ENCODE measurements around the gene SYT17. TPM values are rescaled to one million over a fixed set of nuclear protein-coding genes. Genes with fewer than 3 reads are reported as not detected.

SYT17 gene
- total RNA-seq, 1 experiment from 2014 or later, result not detected

DNA sequence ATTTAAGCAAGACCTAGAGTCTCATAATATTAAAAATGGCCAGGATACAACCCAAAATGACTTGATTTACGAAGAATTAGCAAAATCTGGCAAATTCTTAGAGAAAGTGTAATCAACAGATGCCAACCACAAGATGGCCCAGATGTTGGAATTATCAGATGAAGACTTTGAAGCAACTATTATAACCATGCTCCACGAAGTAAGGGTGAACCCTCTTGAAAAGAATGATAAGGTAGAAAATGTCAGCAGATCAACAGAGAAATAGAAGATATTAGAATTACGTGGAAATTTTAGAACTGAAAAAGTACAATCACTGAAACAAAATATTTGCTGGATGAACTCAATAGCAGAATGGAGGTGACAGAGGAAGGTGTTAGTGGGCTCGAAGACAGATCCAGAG lies 67.4 kb downstream of the SYT17 start:
- Histone ChIP-seq H3K27ac (ENCODE audit: low read length) (no peak overlapping the region), H3K4me1 (ENCODE audit: low read length) (no peaks in the 10 kb centered on the region), H3K79me2 (ENCODE audit: low read length) (no peaks in the 10 kb centered on the region), H3K9me2 (replicated peaks; ENCODE audit: insufficient read depth, low read length) (no peaks in the 10 kb centered on the region), H3K27me3 (ENCODE audit: low read length) (no peaks in the 10 kb centered on the region), H3K9me3 (ENCODE audit: low read length) (peaks cover 11% of the 10 kb centered on the region), H3K4me3 (ENCODE audit: low read length) (no peak overlapping the region), H4K20me1 (ENCODE audit: insufficient read depth, low read depth, low read length) (no peaks in the 10 kb centered on the region), H3K9ac (ENCODE audit: low read length) (no peak overlapping the region), H2AFZ (ENCODE audit: low read length) (no peak overlapping the region), H3K36me3 (ENCODE audit: insufficient read depth, low read length) (no peaks in the 10 kb centered on the region), H3K4me2 (ENCODE audit: low read depth, low read length, poor library complexity, severe bottlenecking) (no peak overlapping the region)
- no peak for DNase-seq

DNA sequence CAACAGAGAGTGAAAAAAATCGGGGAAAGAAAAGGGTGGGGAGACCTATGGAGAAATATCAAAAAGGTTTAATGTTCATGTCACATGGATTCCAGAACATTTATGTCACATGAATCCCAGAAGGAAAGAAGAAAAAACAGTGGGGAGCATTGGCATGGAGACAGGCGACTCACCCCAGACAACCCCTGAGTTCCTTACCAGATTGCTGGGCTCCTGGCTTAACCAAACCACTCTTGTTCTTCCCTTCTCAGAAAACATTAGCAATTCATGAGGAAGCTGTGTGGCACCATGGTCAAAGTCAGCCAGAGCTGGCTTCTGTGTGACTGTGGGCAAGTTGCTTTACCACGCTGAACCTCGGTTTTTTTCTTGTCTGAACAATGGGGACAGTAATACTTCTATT lies 67.8 kb downstream of the SYT17 start:
- DNase-seq, result no peak
- no peak overlapping the region for H3K4me3 ChIP-seq (ENCODE audit: low read length)

DNA sequence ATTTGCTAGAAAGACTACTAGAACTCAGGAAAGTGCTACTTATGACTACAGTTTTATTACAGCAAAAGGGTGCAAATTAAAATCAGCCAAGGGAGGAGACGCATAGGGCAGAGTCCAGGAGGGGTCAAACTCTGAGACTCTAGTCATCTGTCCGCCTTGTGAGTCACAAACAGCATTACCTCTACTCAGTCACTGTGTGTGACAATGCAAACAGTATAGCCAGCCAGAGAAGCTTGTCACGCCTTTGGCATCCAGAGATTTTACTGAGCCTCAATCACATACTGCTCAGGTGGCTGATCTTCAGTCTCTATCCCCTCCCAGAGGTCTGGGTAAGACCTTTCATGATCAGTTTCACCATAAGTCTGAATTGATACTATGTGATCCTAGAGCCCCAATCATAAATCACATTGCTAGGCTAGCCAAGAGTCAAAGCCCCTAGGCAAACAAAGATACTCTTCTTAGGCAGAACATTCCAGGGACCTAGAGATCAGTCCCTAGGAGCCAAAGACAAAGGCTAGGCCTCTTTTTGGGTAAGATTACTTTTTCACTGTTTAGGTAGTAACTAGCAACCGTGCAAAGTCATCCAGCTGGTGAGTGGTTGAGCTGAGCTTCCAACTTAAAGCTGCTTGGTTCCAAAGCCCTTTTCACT lies 68.6 kb downstream of the SYT17 start:
- Histone ChIP-seq H3K4me3 (ENCODE audit: low read length) (no peak overlapping the region), H3K9me3 (ENCODE audit: low read length) (peaks cover 11% of the 10 kb centered on the region), H3K9me2 (replicated peaks; ENCODE audit: insufficient read depth, low read length) (no peaks in the 10 kb centered on the region), H3K4me1 (ENCODE audit: low read length) (no peaks in the 10 kb centered on the region), H3K79me2 (ENCODE audit: low read length) (no peaks in the 10 kb centered on the region), H3K36me3 (ENCODE audit: insufficient read depth, low read length) (no peaks in the 10 kb centered on the region), H2AFZ (ENCODE audit: low read length) (no peak overlapping the region), H3K9ac (ENCODE audit: low read length) (no peak overlapping the region), H4K20me1 (ENCODE audit: insufficient read depth, low read depth, low read length) (no peaks in the 10 kb centered on the region), H3K4me2 (ENCODE audit: low read depth, low read length, poor library complexity, severe bottlenecking) (no peak overlapping the region), H3K27me3 (ENCODE audit: low read length) (no peaks in the 10 kb centered on the region), H3K27ac (ENCODE audit: low read length) (no peak overlapping the region)
- no peak for DNase-seq

More for the DNA sequence above, 67.8 kb downstream of the SYT17 start:
- H3K9ac ChIP-seq (ENCODE audit: low read length), result no peak overlapping the region
- H3K9me3 ChIP-seq (ENCODE audit: low read length), result peaks cover 11% of the 10 kb centered on the region
- no peak overlapping the region for H2AFZ ChIP-seq (ENCODE audit: low read length)
- H4K20me1 ChIP-seq (ENCODE audit: insufficient read depth, low read depth, low read length), result no peaks in the 10 kb centered on the region
- no peaks in the 10 kb centered on the region for H3K36me3 ChIP-seq (ENCODE audit: insufficient read depth, low read length)
- no peaks in the 10 kb centered on the region for H3K27me3 ChIP-seq (ENCODE audit: low read length)
- H3K4me2 ChIP-seq (ENCODE audit: low read depth, low read length, poor library complexity, severe bottlenecking), result no peak overlapping the region
- no peaks in the 10 kb centered on the region for H3K79me2 ChIP-seq (ENCODE audit: low read length)
- no peaks in the 10 kb centered on the region for H3K4me1 ChIP-seq (ENCODE audit: low read length)
- no peak overlapping the region for H3K27ac ChIP-seq (ENCODE audit: low read length)
- no peaks in the 10 kb centered on the region for H3K9me2 ChIP-seq (replicated peaks; ENCODE audit: insufficient read depth, low read length)

DNA sequence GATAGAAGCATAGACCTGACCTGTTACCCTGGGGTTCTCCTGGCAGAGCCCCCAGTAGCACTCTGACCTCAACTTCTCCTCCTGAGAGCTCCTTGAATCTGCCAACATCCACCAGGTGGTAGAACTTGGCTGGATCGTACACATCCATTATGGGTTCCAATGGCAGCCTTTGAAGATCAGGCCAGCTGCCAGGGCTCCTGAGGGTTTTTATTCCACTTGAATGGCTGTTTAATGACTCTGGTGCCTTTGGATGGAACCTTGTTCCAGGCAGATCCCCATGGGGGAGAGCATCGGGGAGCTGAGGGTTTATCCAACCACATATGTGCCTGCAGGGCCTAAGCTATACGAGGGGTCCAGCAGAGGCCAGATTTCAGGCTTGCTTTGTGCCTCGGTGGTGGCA lies 70.4 kb downstream of the SYT17 start:
- no peaks in the 10 kb centered on the region for H3K9me2 ChIP-seq (replicated peaks; ENCODE audit: insufficient read depth, low read length)
- no peak overlapping the region for H3K27ac ChIP-seq (ENCODE audit: low read length)
- H2AFZ ChIP-seq (ENCODE audit: low read length), result no peak overlapping the region
- H3K4me2 ChIP-seq (ENCODE audit: low read depth, low read length, poor library complexity, severe bottlenecking), result no peak overlapping the region
- no peaks in the 10 kb centered on the region for H4K20me1 ChIP-seq (ENCODE audit: insufficient read depth, low read depth, low read length)
- DNase-seq, result no peak
- H3K9me3 ChIP-seq (ENCODE audit: low read length), result peaks cover 11% of the 10 kb centered on the region
- no peaks in the 10 kb centered on the region for H3K4me1 ChIP-seq (ENCODE audit: low read length)
- no peaks in the 10 kb centered on the region for H3K27me3 ChIP-seq (ENCODE audit: low read length)
- no peaks in the 10 kb centered on the region for H3K36me3 ChIP-seq (ENCODE audit: insufficient read depth, low read length)
- no peak overlapping the region for H3K9ac ChIP-seq (ENCODE audit: low read length)
- no peak overlapping the region for H3K4me3 ChIP-seq (ENCODE audit: low read length)
- no peaks in the 10 kb centered on the region for H3K79me2 ChIP-seq (ENCODE audit: low read length)

DNA sequence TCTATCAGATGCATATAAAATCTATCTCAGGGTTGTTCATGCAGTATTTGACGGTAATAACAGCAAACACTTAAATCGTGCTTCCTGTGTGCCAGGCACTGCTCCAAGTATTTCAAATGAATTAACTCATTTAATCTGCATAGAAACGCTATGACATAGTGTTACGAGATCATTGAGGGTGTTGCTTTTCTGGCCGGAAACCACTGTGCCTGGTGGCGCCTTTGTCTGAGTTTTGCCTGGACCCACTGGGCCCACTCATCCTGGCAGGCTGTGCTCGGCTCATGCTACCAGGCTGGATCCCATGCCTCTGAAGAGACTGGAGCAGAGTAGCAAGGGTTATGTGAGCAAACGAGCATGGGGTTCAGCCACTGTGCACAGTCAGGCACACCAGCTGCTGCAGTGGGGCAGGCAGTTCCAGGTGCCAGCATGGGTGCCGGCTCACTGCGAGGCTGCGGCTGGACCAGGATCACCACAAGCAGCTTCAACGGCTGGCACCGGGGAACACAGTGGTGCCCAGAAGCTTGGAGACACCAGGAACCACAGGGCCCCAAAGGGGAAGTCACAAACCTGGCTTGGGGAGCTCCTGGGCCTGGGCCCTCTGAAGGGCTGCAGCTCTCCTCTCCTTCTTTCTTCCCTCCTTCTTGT lies 71.6 kb downstream of the SYT17 start:
- H3K36me3 ChIP-seq (ENCODE audit: insufficient read depth, low read length), result no peaks in the 10 kb centered on the region
- H4K20me1 ChIP-seq (ENCODE audit: insufficient read depth, low read depth, low read length), result no peaks in the 10 kb centered on the region
- no peak overlapping the region for H3K9ac ChIP-seq (ENCODE audit: low read length)
- no peaks in the 10 kb centered on the region for H3K4me1 ChIP-seq (ENCODE audit: low read length)
- no peak for DNase-seq
- no peak overlapping the region for H3K27ac ChIP-seq (ENCODE audit: low read length)
- no peaks in the 10 kb centered on the region for H3K79me2 ChIP-seq (ENCODE audit: low read length)
- no peak overlapping the region for H2AFZ ChIP-seq (ENCODE audit: low read length)
- H3K9me2 ChIP-seq (replicated peaks; ENCODE audit: insufficient read depth, low read length), result no peaks in the 10 kb centered on the region
- H3K9me3 ChIP-seq (ENCODE audit: low read length), result peaks cover 11% of the 10 kb centered on the region
- no peak overlapping the region for H3K4me3 ChIP-seq (ENCODE audit: low read length)
- H3K4me2 ChIP-seq (ENCODE audit: low read depth, low read length, poor library complexity, severe bottlenecking), result no peak overlapping the region
- H3K27me3 ChIP-seq (ENCODE audit: low read length), result no peaks in the 10 kb centered on the region

DNA sequence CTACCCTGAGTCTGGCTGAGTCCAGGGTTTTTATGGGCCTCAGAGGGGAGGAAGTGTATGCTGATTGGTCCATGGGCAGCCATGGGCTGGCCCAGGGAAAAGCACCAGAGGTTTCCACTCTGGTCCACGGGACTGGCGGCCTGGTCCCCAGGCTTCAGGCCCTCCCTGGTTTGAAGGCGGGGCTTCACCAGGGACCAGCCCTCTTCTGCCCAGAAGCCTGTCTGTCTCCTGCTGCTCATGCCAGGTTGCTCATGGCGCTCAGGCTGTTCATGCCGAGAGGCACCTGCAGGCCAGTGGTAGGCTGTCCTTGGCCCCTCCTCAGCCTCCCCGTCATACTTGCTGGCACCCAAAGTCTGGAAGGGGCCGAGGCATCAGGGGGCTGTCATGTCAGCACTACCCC lies 72.5 kb downstream of the SYT17 start:
- DNase-seq, result no peak
- Histone ChIP-seq H3K9ac (ENCODE audit: low read length) (no peak overlapping the region), H3K27me3 (ENCODE audit: low read length) (no peaks in the 10 kb centered on the region), H3K36me3 (ENCODE audit: insufficient read depth, low read length) (no peaks in the 10 kb centered on the region), H3K4me2 (ENCODE audit: low read depth, low read length, poor library complexity, severe bottlenecking) (no peak overlapping the region), H3K27ac (ENCODE audit: low read length) (no peak overlapping the region), H2AFZ (ENCODE audit: low read length) (no peak overlapping the region), H3K4me3 (ENCODE audit: low read length) (no peak overlapping the region), H3K9me2 (replicated peaks; ENCODE audit: insufficient read depth, low read length) (no peaks in the 10 kb centered on the region), H4K20me1 (ENCODE audit: insufficient read depth, low read depth, low read length) (no peaks in the 10 kb centered on the region), H3K9me3 (ENCODE audit: low read length) (peaks cover 6% of the 10 kb centered on the region), H3K79me2 (ENCODE audit: low read length) (no peaks in the 10 kb centered on the region), H3K4me1 (ENCODE audit: low read length) (no peaks in the 10 kb centered on the region)

DNA sequence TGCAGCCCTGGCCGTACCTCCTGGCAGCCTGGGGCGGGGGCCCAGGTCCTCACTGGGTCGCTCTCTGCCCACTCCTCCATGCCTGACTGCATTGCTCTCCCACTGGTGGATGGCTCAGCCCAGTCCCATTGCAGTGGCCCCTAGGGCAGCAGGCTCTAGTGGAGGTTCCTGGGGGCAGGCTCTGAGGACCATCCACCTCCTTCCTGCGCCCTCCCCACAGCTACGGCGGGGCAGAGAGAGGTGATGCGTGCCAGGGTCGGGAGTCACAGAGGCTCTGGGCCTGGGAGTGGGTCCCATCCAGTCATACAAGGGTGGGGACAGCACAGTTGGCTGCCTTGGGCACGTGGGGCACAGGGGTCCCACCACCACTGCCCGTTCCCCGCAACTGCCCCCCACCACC lies 73.5 kb downstream of the SYT17 start:
- Histone ChIP-seq H3K36me3 (ENCODE audit: insufficient read depth, low read length) (no peaks in the 10 kb centered on the region), H2AFZ (ENCODE audit: low read length) (no peak overlapping the region), H4K20me1 (ENCODE audit: insufficient read depth, low read depth, low read length) (no peaks in the 10 kb centered on the region), H3K4me1 (ENCODE audit: low read length) (no peaks in the 10 kb centered on the region), H3K79me2 (ENCODE audit: low read length) (no peaks in the 10 kb centered on the region), H3K4me3 (ENCODE audit: low read length) (no peak overlapping the region), H3K9ac (ENCODE audit: low read length) (no peak overlapping the region), H3K27ac (ENCODE audit: low read length) (no peak overlapping the region), H3K27me3 (ENCODE audit: low read length) (no peaks in the 10 kb centered on the region), H3K9me2 (replicated peaks; ENCODE audit: insufficient read depth, low read length) (no peaks in the 10 kb centered on the region), H3K9me3 (ENCODE audit: low read length) (no peaks in the 10 kb centered on the region), H3K4me2 (ENCODE audit: low read depth, low read length, poor library complexity, severe bottlenecking) (no peak overlapping the region)
- no peak for DNase-seq

DNA sequence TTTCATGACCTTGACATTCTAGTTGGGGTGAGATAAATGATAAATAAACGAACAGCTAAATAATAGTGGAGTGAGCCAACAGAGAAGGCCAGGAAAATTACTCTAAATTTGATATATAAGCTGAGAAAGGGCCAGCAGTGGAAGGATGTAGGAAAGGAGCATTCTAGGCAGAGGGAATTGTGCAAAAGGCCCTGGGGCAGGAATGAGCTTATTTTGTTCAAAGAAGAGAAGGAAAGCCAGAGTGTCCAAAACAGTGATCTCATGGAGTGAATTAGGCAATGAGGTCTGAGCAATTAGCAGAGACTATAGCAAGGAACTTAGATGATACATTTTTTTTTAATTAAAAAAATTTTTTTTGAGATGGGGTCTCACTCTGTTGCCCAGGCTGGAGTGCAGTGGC lies 74.1 kb downstream of the SYT17 start:
- Histone ChIP-seq H3K27me3 (ENCODE audit: low read length) (no peaks in the 10 kb centered on the region), H3K79me2 (ENCODE audit: low read length) (no peaks in the 10 kb centered on the region), H3K36me3 (ENCODE audit: insufficient read depth, low read length) (no peaks in the 10 kb centered on the region), H4K20me1 (ENCODE audit: insufficient read depth, low read depth, low read length) (no peaks in the 10 kb centered on the region), H2AFZ (ENCODE audit: low read length) (no peak overlapping the region), H3K4me2 (ENCODE audit: low read depth, low read length, poor library complexity, severe bottlenecking) (no peak overlapping the region), H3K4me1 (ENCODE audit: low read length) (no peaks in the 10 kb centered on the region), H3K9me2 (replicated peaks; ENCODE audit: insufficient read depth, low read length) (no peaks in the 10 kb centered on the region), H3K9ac (ENCODE audit: low read length) (no peak overlapping the region), H3K4me3 (ENCODE audit: low read length) (no peak overlapping the region), H3K27ac (ENCODE audit: low read length) (no peak overlapping the region), H3K9me3 (ENCODE audit: low read length) (no peaks in the 10 kb centered on the region)
- no peak for DNase-seq
